Esophagus muscularis mucosa (tissue), 3 donors: Measurements from ENCODE around the gene MEX3A.
A peak's percentile ranks its signal among the peaks of the same experiment; 100 is the strongest.

Experiments
- CTCF ChIP-seq, 3 experiments: fragments of 200-600 bp in 2 of 3; fragments of 450-650 bp in 1 of 3; sonication (generic) in 2 of 3; IDR thresholded peaks; one replicate each; pipeline ENCODE4 v1.5.1; 2017 to 2019; ENCODE audit warnings: antibody characterized with exemption in 3 of 3, mild to moderate bottlenecking in 2 of 3, moderate library complexity in 1 of 3
- POLR2A ChIP-seq: fragments of 450-650 bp; IDR thresholded peaks from one replicate; pipeline ENCODE4 v1.6.1; 2017; ENCODE audit warnings: antibody characterized with exemption, moderate library complexity, mild to moderate bottlenecking, low read depth

GRCh38 chr1:156054500-156055280 is 27.6 kb downstream of the MEX3A start, which contains the start of gene LAMTOR2:
- TF ChIP-seq CTCF (IDR thresholded peaks at IDR 0.05) (peak in 1 of 3 experiments; percentile 43), POLR2A (no peak)
